Erythroblast (primary cell): ENCODE measurements around the gene NDUFAF5.

ENCODE experiments used
- GATA1 ChIP-seq: IDR thresholded peaks from 2 replicates; pipeline ENCODE4 v1.6.1; 2011; ENCODE audit warnings: low read depth, mild to moderate bottlenecking, control low read depth, low read length, moderate library complexity
- POLR2A ChIP-seq: IDR thresholded peaks from 2 replicates; pipeline ENCODE4 v1.6.1; 2011; ENCODE audit warnings: mild to moderate bottlenecking, low read length

GRCh38 chr20:13783528-13783927, 1.3 kb upstream of the NDUFAF5 start:
- no peak for TF ChIP-seq POLR2A
- TF ChIP-seq GATA1 = no peak
